ENCODE measurements around the gene PPP1R15A.
A peak's percentile ranks its signal among the peaks of the same experiment; 100 is the strongest.
"Not testable (repeated sequence)": the region's sequence is repeated elsewhere in the genome, so short reads cannot be mapped to it uniquely, and the experiment has no call there.

Gene PPP1R15A

GRCh38 chr19:48896191-48896720 lies 24.0 kb downstream of the PPP1R15A start:
- H3K4me3 ChIP-seq (ENCODE audit: low read depth, low read length) = peak overlapping the region; percentile 23; the same call in 1 of the 2 replicates
- POLR2A ChIA-PET = interaction anchor here (1.0 kb wide), 1 partner anchor 16 kb away, joined by 4 read pairs; no protein-coding TSS in a partner anchor
- DNase-seq (ENCODE audit: low read depth, low spot score) = no peak
- CTCF ChIA-PET = interaction anchor here (1.4 kb wide), 1 partner anchor 14 kb away, joined by 3 read pairs; no protein-coding TSS in a partner anchor
- no peak for TF ChIP-seq CTCF (IDR thresholded peaks at IDR 0.05; ENCODE audit: insufficient read depth, low read length, missing control alignments)

- CTCF ChIA-PET = no interaction called here
- POLR2A ChIA-PET = no interaction called here
- no peak overlapping the region for H3K4me3 ChIP-seq (ENCODE audit: low read depth, low read length)
- no peak for DNase-seq (ENCODE audit: low read depth, low spot score)
- no peak for TF ChIP-seq CTCF (IDR thresholded peaks at IDR 0.05; ENCODE audit: insufficient read depth, low read length, missing control alignments)
Observed at GRCh38 chr19:48897181-48897580, 25.0 kb downstream of the PPP1R15A start.

GRCh38 chr19:48899386-48899749 lies 27.1 kb downstream of the PPP1R15A start:
- peak overlapping the region; percentile 97 for H3K4me3 ChIP-seq (ENCODE audit: low read depth, low read length)
- POLR2A ChIA-PET = interaction anchor here (0.8 to 2.4 kb wide), 5 partner anchors 19 to 94 kb away, joined by 5 to 23 read pairs (median 7); partner anchors contain the start of genes GYS1 and RUVBL2
- not testable (repeated sequence) for DNase-seq (ENCODE audit: low read depth, low spot score)
- CTCF ChIA-PET = interaction anchor here (1.5 to 2.2 kb wide), 3 partner anchors 12 to 74 kb away, joined by 4 to 8 read pairs (median 4); no protein-coding TSS in a partner anchor

GRCh38 chr19:48899781-48900476 lies 27.7 kb downstream of the PPP1R15A start, which contains the start of gene NUCB1:
Gene NUCB1, plus strand, starts transcription at chr19:48900312. Its CDS starts 485 bp downstream, at chr19:48900797.
- ChIA-PET POLR2A (interaction anchor here (0.7 to 2.4 kb wide), 7 partner anchors 20 to 93 kb away, joined by 4 to 23 read pairs (median 5); partner anchors contain the start of genes GYS1 and RUVBL2), CTCF (interaction anchor here (1.5 to 2.2 kb wide), 3 partner anchors 13 to 74 kb away, joined by 4 to 8 read pairs (median 4); no protein-coding TSS in a partner anchor)
- peak; percentile 83 for DNase-seq (ENCODE audit: low read depth, low spot score)
- TF ChIP-seq CTCF (IDR thresholded peaks at IDR 0.05; ENCODE audit: insufficient read depth, low read length, missing control alignments) = peak; percentile 17
- peak within 1 kb of the TSS; percentile 97 for H3K4me3 ChIP-seq (ENCODE audit: low read depth, low read length)

- DNase-seq (ENCODE audit: low read depth, low spot score) = no peak
- POLR2A ChIA-PET = interaction anchor here (0.6 to 2.4 kb wide), 11 partner anchors 18 to 93 kb away, joined by 3 to 23 read pairs (median 4); partner anchors contain the start of genes GYS1, PPP1R15A and RUVBL2
- TF ChIP-seq CTCF (IDR thresholded peaks at IDR 0.05; ENCODE audit: insufficient read depth, low read length, missing control alignments) = no peak
Observed at GRCh38 chr19:48900477-48901406, 28.5 kb downstream of the PPP1R15A start.

GRCh38 chr19:48902291-48902690 lies 30.1 kb downstream of the PPP1R15A start:
- CTCF ChIA-PET; POLR2A ChIA-PET; DNase-seq (ENCODE audit: low read depth, low spot score); H3K4me3 ChIP-seq (ENCODE audit: low read depth, low read length): not testable (repeated sequence)

More at GRCh38 chr19:48900477-48901406, 28.5 kb downstream of the PPP1R15A start:
- H3K4me3 ChIP-seq (ENCODE audit: low read depth, low read length) = peak overlapping the region; percentile 97
- CTCF ChIA-PET = interaction anchor here (0.8 to 2.2 kb wide), 5 partner anchors 14 to 73 kb away, joined by 3 to 8 read pairs (median 4); partner anchors contain the start of gene HSD17B14

GRCh38 chr19:48903788-48904187 lies 31.6 kb downstream of the PPP1R15A start:
- H3K4me3 ChIP-seq (ENCODE audit: low read depth, low read length); CTCF ChIA-PET; DNase-seq (ENCODE audit: low read depth, low spot score): not testable (repeated sequence)
- POLR2A ChIA-PET = interaction anchor here (0.6 kb wide), 1 partner anchor 21 kb away, joined by 3 read pairs; no protein-coding TSS in a partner anchor
